ENCODE measurements around the gene HMG20A. TPM values are rescaled to one million over a fixed set of nuclear protein-coding genes. Genes with fewer than 3 reads are reported as not detected.

Gene HMG20A
- total and polyA plus RNA-seq, 9 of the 15 experiments (the other 6 are each of a cell fraction or from before 2014, with no cell fraction given), result 25.0 to 68.1 (median 38.9) TPM

DNA sequence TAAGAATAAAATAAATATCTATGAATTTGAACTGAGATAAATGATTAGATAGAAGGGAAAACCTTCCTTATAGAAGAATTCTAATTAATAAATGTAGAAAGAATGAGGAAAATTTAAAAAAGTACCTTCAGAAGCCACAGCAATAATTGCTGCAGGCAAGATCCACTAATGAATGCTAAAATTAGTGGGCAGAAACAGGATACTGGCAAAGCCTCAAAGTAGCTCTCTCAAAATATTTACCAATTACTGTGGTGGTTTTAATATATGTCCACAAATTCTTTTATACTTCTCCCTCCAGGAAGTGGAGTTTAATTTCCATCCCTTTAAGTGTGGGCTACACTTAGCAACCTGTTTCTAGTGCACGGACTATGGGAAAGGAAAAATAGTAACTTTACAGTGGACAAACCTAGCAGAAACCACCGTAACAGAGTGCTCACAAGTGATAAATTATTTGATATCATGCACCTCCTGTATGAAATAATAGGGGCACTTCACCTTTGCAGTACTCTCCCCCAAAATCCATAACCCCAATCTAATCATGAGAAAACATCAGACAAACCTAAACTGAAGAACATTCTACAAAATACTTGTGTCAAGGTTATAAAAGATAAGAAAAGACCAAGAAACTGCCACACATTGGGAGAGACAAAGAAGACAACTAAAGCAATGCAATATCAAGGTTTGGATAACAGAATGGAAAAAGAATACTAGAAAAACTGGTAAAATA, 7.6 kb upstream of the HMG20A start:
- H2AFZ ChIP-seq (ENCODE audit: low read depth, low read length), result no peak overlapping the region
- 23% methylated on average over 2 of the region's 2 CpGs for WGBS (ENCODE audit: insufficient coverage, low coverage, missing lambda C conversion rate)
- H3K9me3 ChIP-seq (replicated peaks; ENCODE audit: control insufficient read depth, insufficient read depth, low read depth, low read length), result no peaks in the 10 kb centered on the region
- CTCF ChIA-PET (ENCODE audit: low intra/inter-chr PET ratio), result interaction anchor here (0.6 kb wide), 2 partner anchors 55 to 219 kb away, joined by 3 to 5 read pairs; no protein-coding TSS in a partner anchor
- no peaks in the 10 kb centered on the region for H3K27me3 ChIP-seq (ENCODE audit: control insufficient read depth in 2 of 2, insufficient read depth in 2 of 2, low read length in 2 of 2)
- H3K9me1 ChIP-seq (ENCODE audit: control insufficient read depth, insufficient read depth, low read length), result no peaks in the 10 kb centered on the region
- FAIRE-seq (no peak), ATAC-seq (no peak), DNase-seq (ENCODE audit: extremely low read depth in 1 of 4, low spot score in 3 of 4) (no peak)
- TF ChIP-seq, protein P1, sequence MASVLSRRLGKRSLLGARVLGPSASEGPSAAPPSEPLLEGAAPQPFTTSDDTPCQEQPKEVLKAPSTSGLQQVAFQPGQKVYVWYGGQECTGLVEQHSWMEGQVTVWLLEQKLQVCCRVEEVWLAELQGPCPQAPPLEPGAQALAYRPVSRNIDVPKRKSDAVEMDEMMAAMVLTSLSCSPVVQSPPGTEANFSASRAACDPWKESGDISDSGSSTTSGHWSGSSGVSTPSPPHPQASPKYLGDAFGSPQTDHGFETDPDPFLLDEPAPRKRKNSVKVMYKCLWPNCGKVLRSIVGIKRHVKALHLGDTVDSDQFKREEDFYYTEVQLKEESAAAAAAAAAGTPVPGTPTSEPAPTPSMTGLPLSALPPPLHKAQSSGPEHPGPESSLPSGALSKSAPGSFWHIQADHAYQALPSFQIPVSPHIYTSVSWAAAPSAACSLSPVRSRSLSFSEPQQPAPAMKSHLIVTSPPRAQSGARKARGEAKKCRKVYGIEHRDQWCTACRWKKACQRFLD (CRISPR knock-in tag; IDR thresholded peaks at IDR 0.05), result no peak
- TF ChIP-seq ARID1B (IDR thresholded peaks at IDR 0.05), result 0 out of 2 replicates have a peak, but pooled peaks have one; percentile 26
- TF ChIP-seq CHCHD3 (CRISPR knock-in tag; IDR thresholded peaks at IDR 0.05), result no peak
- 0 out of 2 replicates have a peak, but pooled peaks have one; percentile 31 for TF ChIP-seq CBFA2T3 (IDR thresholded peaks at IDR 0.05)
- no peak for TF ChIP-seq MAFK (IDR thresholded peaks at IDR 0.05; ENCODE audit: low read length)
- TF ChIP-seq RBM17 (IDR thresholded peaks at IDR 0.05; ENCODE audit: borderline replicate concordance, low read depth, low read length), result no peak
- H3K4me3 ChIP-seq, result no peak overlapping the region
- peaks cover 93% of the 10 kb centered on the region for H3K79me2 ChIP-seq (ENCODE audit: control insufficient read depth, insufficient read depth, low read length)
- POLR2A ChIA-PET, result no interaction called here
- H3K27ac ChIP-seq (ENCODE audit: extremely low read depth, low read depth, low read length), result no peak overlapping the region
- in situ Hi-C loops (cut with MboI), result no loop called here
- H3K4me1 ChIP-seq (replicated peaks in 1 of 2; ENCODE audit: control insufficient read depth in 2 of 2, insufficient read depth in 2 of 2, low read length in 2 of 2), result peaks cover 19 to 53% of the 10 kb centered on the region in 2 experiments; a peak in 4 of 5 replicates
- H3K4me2 ChIP-seq (ENCODE audit: insufficient read depth, low read length), result peak overlapping the region; percentile 9; the same call in 1 of the 2 replicates
- no peak overlapping the region for H3K9ac ChIP-seq (ENCODE audit: insufficient read depth in 1 of 2, low read depth in 2 of 2, low read length in 2 of 2)
- intact Hi-C loops (cut with micrococcal nuclease), result no loop called here
- H3K36me3 ChIP-seq (ENCODE audit: control insufficient read depth, insufficient read depth, low read length), result no peaks in the 10 kb centered on the region; the same call in 2 of the 3 replicates
- no peaks in the 10 kb centered on the region for H4K20me1 ChIP-seq (replicated peaks; ENCODE audit: control insufficient read depth, insufficient read depth, low read length)
- no TSS peak for BruUV-seq (replicated peaks)
